ENCODE measurements around the gene NSG2. TPM values are rescaled to one million over a fixed set of nuclear protein-coding genes. Genes with fewer than 3 reads are reported as not detected.
A peak's percentile ranks its signal among the peaks of the same experiment; 100 is the strongest.

The NSG2 gene
- total and polyA plus RNA-seq, 3 experiments from 2014 or later = not detected

DNA sequence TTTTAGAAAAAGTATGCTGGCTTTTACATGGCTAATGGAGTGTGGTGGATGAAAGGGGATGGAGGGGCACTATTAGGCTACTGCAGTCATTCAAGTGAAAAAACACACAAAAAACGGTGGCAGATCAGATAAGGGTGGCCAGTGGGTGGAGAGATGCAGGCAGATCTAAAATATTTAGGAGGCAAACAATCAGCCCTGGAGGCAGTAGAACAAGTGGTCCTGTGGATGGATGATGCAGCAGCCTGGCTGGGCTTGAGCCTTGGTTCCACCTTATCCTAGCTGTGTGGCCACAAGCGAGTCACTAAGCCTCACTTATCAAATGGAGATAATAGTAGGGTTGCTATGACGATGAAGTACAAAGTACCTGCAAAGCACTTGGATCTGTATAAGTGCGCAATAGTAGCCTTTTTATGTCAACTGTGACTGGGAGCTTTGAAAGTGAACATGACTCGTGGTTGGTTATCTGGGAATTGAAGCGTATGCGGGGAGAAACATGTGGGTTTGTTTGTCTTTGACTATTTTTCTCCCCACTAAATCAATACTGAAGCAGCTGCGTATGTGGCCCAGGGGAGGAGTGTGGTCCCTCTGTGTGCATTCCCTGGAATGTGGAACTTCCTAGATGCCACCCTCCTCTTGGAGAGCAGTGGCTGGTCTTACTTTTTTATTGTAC lies 20.2 kb downstream of the NSG2 start:
- POLR2A ChIA-PET = no interaction called here
- H3K27me3 ChIP-seq (ENCODE audit: insufficient read depth, low read length, poor library complexity, severe bottlenecking) = no peaks in the 10 kb centered on the region
- DNase-seq = no peak

DNA sequence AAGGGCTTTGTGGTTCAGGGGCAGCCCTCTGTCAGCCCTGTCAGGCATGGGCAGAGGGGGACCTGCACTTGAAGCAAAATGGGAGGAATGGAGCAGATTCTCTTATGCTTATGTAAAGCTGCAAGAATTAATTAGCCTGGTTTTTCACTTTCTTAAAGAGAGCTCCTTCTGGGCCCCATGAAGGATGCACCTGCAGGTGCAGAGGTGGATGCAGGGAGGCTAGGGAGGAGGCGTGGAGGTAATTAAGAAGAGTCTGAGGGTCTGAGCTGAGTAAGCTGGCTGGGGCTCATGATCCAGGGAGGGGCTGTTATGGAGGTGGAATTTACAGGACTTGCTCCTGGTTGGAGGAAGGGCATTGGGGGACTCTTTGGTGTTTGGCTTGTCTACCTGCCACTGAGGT lies 22.0 kb downstream of the NSG2 start:
- peaks cover 8 to 27% of the 10 kb centered on the region in 2 donors for H3K27me3 Mint-ChIP-seq
- ChIA-PET POLR2A (no interaction called here), CTCF (interaction anchor here (1.2 kb wide), 1 partner anchor 9 kb away, joined by 4 read pairs; no protein-coding TSS in a partner anchor)
- no peaks in the 10 kb centered on the region for H3K4me1 ChIP-seq (ENCODE audit: insufficient read depth, low read length)
- H3K9me3 Mint-ChIP-seq = no peaks in the 10 kb centered on the region
- no peaks in the 10 kb centered on the region for H3K27me3 ChIP-seq (ENCODE audit: insufficient read depth, low read length, poor library complexity, severe bottlenecking)
- DNase-seq = no peak
- H3K36me3 ChIP-seq (ENCODE audit: insufficient read depth, low read length) = no peaks in the 10 kb centered on the region
- no peak overlapping the region for H3K4me3 ChIP-seq (ENCODE audit: low read length)
- H3K9me3 ChIP-seq (ENCODE audit: low read length) = no peaks in the 10 kb centered on the region
- no peak overlapping the region for H3K27ac Mint-ChIP-seq
- no peak overlapping the region for H3K4me3 Mint-ChIP-seq
- H3K4me1 Mint-ChIP-seq = no peaks in the 10 kb centered on the region
- H3K27ac ChIP-seq (ENCODE audit: low read depth, low read length) = no peak overlapping the region
- no peaks in the 10 kb centered on the region for H3K36me3 Mint-ChIP-seq

More for the DNA sequence above, 20.2 kb downstream of the NSG2 start:
- no peak overlapping the region for H3K27ac ChIP-seq (ENCODE audit: low read depth, low read length)
- no peaks in the 10 kb centered on the region for H3K4me1 Mint-ChIP-seq
- CTCF ChIA-PET = no interaction called here
- no peak overlapping the region for H3K4me3 Mint-ChIP-seq
- no peaks in the 10 kb centered on the region for H3K9me3 ChIP-seq (ENCODE audit: low read length)
- no peaks in the 10 kb centered on the region for H3K4me1 ChIP-seq (ENCODE audit: insufficient read depth, low read length)
- no peak overlapping the region for H3K27ac Mint-ChIP-seq
- H3K4me3 ChIP-seq (ENCODE audit: low read length) = no peak overlapping the region
- peaks cover 5 to 27% of the 10 kb centered on the region in 2 donors for H3K27me3 Mint-ChIP-seq
- H3K9me3 Mint-ChIP-seq = peaks cover 0 to 2% (median 0%) of the 10 kb centered on the region in 5 donors
- no peaks in the 10 kb centered on the region for H3K36me3 Mint-ChIP-seq
- H3K36me3 ChIP-seq (ENCODE audit: insufficient read depth, low read length) = no peaks in the 10 kb centered on the region

DNA sequence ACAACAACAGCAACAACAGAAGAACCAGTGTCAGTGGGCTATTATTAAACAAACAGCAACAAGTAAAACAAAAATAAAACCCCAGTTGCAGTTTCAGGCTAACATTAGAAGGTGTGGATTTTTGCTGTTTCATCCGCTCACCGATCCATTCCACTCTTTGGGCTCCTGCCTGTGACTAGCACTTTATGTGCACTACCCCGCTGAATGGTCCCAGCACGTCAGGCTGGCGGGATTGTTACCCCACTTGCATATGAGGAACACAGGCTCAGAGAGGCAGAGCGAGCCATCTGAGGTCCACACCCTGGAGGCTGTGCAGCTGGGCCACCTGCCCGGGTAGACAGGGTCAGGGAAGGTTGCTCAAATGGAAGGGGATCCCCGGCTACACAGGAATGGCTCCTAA lies 26.0 kb downstream of the NSG2 start:
- Mint-ChIP-seq H3K27ac (no peak overlapping the region), H3K27me3 (peaks cover 3% of the 10 kb centered on the region in 2 donors), H3K4me3 (peak overlapping the region in 1 of 7 donors; percentile 35), H3K9me3 (no peaks in the 10 kb centered on the region), H3K36me3 (no peaks in the 10 kb centered on the region), H3K4me1 (no peaks in the 10 kb centered on the region)
- H3K27me3 ChIP-seq (ENCODE audit: insufficient read depth, low read length, poor library complexity, severe bottlenecking) = no peaks in the 10 kb centered on the region
- no peaks in the 10 kb centered on the region for H3K9me3 ChIP-seq (ENCODE audit: low read length)
- DNase-seq = no peak
- H3K4me1 ChIP-seq (ENCODE audit: insufficient read depth, low read length) = no peaks in the 10 kb centered on the region
- ChIA-PET CTCF (no interaction called here), POLR2A (no interaction called here)
- H3K36me3 ChIP-seq (ENCODE audit: insufficient read depth, low read length) = no peaks in the 10 kb centered on the region
- H3K27ac ChIP-seq (ENCODE audit: low read depth, low read length) = no peak overlapping the region
- no peak overlapping the region for H3K4me3 ChIP-seq (ENCODE audit: low read length)

DNA sequence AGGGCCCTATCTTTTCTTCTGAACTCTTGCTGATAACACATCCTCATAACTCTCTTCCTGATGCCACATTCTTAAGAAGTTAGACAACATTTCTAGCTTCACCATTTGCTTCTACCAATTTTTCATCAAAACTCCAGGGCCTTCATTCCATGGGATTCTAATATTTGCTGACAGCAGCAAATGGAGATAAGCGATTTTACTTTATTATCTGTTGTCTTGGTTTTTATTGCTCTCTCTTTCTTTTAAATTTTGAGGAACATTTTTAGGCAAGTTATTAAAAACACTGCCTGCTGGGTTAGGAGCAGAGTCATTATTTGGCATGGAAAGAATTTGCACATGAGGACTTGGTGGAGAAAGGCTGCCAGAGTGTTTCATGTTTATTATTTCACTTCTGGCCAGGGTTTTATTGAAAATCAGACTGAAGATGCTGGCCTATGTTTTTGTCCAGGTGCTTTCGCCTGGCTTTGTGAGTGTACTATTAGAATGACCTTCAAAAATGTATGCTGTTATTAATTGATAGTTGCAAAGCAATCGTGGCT lies 27.7 kb downstream of the NSG2 start:
- Mint-ChIP-seq H3K36me3 (no peaks in the 10 kb centered on the region), H3K27ac (no peak overlapping the region), H3K9me3 (no peaks in the 10 kb centered on the region), H3K27me3 (peaks cover 0 to 3% of the 10 kb centered on the region in 2 donors), H3K4me3 (no peak overlapping the region), H3K4me1 (no peaks in the 10 kb centered on the region)
- CTCF ChIA-PET = no interaction called here
- Histone ChIP-seq H3K27me3 (ENCODE audit: insufficient read depth, low read length, poor library complexity, severe bottlenecking) (no peaks in the 10 kb centered on the region), H3K36me3 (ENCODE audit: insufficient read depth, low read length) (no peaks in the 10 kb centered on the region), H3K4me1 (ENCODE audit: insufficient read depth, low read length) (no peaks in the 10 kb centered on the region), H3K9me3 (ENCODE audit: low read length) (no peaks in the 10 kb centered on the region), H3K27ac (ENCODE audit: low read depth, low read length) (no peak overlapping the region), H3K4me3 (ENCODE audit: low read length) (no peak overlapping the region)
- POLR2A ChIA-PET = no interaction called here
- no peak for DNase-seq

DNA sequence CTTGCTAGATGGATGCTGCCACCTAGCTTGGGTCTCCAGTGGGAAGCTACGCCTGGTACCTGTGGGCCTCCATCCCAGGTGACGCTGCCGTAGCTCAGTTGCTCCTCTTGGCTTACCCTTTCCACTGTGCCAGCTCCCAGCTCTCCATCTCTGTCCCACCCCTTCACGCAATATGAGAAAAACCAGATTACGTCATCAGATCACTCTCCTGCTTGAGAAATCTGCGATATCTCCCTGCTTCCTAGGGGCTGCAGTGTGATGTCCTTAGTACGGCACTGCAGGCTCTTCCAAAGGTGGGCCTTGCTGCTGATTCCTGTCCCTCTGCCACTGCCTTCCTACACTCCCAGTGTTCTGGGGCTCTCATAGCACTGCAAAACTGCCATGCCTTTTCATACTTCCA lies 28.9 kb downstream of the NSG2 start:
- H3K36me3 Mint-ChIP-seq = no peaks in the 10 kb centered on the region
- Histone ChIP-seq H3K9me3 (ENCODE audit: low read length) (no peaks in the 10 kb centered on the region), H3K27me3 (ENCODE audit: insufficient read depth, low read length, poor library complexity, severe bottlenecking) (no peaks in the 10 kb centered on the region), H3K27ac (ENCODE audit: low read depth, low read length) (no peak overlapping the region), H3K4me3 (ENCODE audit: low read length) (no peak overlapping the region), H3K36me3 (ENCODE audit: insufficient read depth, low read length) (no peaks in the 10 kb centered on the region), H3K4me1 (ENCODE audit: insufficient read depth, low read length) (no peaks in the 10 kb centered on the region)
- H3K4me3 Mint-ChIP-seq = no peak overlapping the region
- no peaks in the 10 kb centered on the region for H3K4me1 Mint-ChIP-seq
- no peak for DNase-seq
- ChIA-PET POLR2A (no interaction called here), CTCF (no interaction called here)
- H3K9me3 Mint-ChIP-seq = no peaks in the 10 kb centered on the region
- H3K27ac Mint-ChIP-seq = no peak overlapping the region
- H3K27me3 Mint-ChIP-seq = peaks cover 0 to 3% of the 10 kb centered on the region in 2 donors

DNA sequence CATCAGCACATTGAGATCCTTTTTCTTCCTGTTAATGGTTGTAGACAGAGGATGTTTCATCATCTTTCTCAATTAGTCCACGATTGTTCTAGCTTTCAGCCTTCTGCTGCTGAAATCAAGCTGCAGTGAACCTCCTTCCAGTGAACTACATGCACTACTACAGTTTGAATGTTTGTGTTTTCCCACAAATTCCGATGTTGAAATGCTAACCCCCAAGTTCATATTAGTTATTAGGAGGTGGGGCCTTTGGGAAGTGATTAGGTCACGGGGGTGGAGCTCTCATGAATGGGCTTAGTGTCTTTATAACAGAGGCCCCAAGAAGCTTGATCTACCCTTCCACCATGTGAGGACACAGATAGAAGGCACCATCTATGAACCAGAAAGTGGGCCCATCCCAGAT lies 32.9 kb downstream of the NSG2 start:
- H3K27me3 ChIP-seq (ENCODE audit: insufficient read depth, low read length, poor library complexity, severe bottlenecking) = no peaks in the 10 kb centered on the region
- no peak for DNase-seq
- H3K36me3 ChIP-seq (ENCODE audit: insufficient read depth, low read length) = no peaks in the 10 kb centered on the region
- no peak overlapping the region for H3K4me3 ChIP-seq (ENCODE audit: low read length)
- ChIA-PET POLR2A (no interaction called here), CTCF (no interaction called here)
- H3K4me3 Mint-ChIP-seq = no peak overlapping the region
- H3K27ac Mint-ChIP-seq = no peak overlapping the region
- no peaks in the 10 kb centered on the region for H3K9me3 ChIP-seq (ENCODE audit: low read length)
- no peaks in the 10 kb centered on the region for H3K4me1 ChIP-seq (ENCODE audit: insufficient read depth, low read length)
- H3K4me1 Mint-ChIP-seq = no peaks in the 10 kb centered on the region
- no peaks in the 10 kb centered on the region for H3K36me3 Mint-ChIP-seq
- H3K27me3 Mint-ChIP-seq = peaks cover 0 to 11% of the 10 kb centered on the region in 2 donors
- H3K9me3 Mint-ChIP-seq = peaks cover 0 to 2% (median 0%) of the 10 kb centered on the region in 5 donors
- no peak overlapping the region for H3K27ac ChIP-seq (ENCODE audit: low read depth, low read length)

DNA sequence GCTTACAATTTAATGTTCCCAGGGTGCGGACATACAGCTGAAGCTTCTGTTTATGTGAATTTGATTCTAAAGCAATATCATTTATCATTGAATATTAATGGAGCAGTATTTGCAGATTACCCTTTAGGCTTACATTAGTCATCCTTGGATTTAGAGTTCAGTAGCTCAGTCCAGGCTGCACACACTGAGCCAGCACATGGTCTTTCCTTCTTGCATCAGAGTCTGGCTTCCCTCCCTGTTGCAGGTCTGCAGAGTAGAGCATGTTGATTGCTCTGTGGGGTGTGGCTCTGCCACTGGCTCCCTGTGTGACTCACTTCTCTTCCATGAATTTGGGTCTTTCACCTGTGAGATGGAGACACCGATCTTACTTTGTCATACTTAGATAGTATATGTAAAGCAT lies 36.8 kb downstream of the NSG2 start:
- Mint-ChIP-seq H3K4me3 (no peak overlapping the region), H3K27ac (no peak overlapping the region), H3K27me3 (peaks cover 0 to 11% of the 10 kb centered on the region in 2 donors), H3K4me1 (no peaks in the 10 kb centered on the region), H3K9me3 (peaks cover 0 to 4% (median 0%) of the 10 kb centered on the region in 5 donors), H3K36me3 (no peaks in the 10 kb centered on the region)
- H3K27ac ChIP-seq (ENCODE audit: low read depth, low read length) = no peak overlapping the region
- H3K27me3 ChIP-seq (ENCODE audit: insufficient read depth, low read length, poor library complexity, severe bottlenecking) = no peaks in the 10 kb centered on the region
- no peaks in the 10 kb centered on the region for H3K9me3 ChIP-seq (ENCODE audit: low read length)
- ChIA-PET CTCF (no interaction called here), POLR2A (no interaction called here)
- DNase-seq = no peak
- H3K4me1 ChIP-seq (ENCODE audit: insufficient read depth, low read length) = no peaks in the 10 kb centered on the region
- H3K4me3 ChIP-seq (ENCODE audit: low read length) = no peak overlapping the region
- no peaks in the 10 kb centered on the region for H3K36me3 ChIP-seq (ENCODE audit: insufficient read depth, low read length)

DNA sequence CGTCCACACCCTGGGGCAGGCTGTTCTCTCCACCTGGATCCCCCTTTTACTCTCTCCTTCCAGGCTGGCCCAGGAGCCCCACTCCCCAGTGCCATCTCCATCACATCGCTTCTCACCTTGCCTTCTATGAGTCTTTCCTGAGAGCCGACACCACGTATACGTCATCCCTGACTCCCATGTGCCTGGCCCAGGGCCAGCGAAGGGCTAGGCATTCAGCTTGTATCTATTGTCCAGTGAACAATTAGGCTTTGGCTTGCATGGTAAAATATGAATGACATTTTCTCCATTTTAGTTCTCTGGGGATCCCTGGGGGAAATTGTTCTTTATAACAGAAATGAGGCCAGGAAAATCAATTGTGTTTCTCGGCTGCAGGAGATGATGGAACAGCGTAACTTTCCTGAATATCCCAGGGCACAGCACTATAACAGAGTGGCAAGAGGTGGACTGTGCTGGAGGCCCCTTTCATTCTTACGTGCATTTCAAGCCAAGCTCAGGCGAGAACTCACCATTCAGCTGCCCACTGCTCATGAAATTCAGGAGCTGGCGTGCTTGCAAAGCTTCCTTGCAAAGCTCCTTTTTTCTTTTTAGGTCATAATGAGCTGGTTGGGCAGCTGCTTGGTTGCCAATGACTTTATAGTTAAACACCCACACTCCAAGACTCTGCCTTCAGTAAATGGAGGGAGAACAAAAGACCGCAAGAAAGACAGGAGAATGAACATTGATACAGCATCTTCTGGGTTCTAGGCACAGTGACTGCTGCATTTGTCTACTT lies 37.7 kb downstream of the NSG2 start:
- DNase-seq = no peak
- Mint-ChIP-seq H3K4me1 (no peaks in the 10 kb centered on the region), H3K36me3 (no peaks in the 10 kb centered on the region)

More for the DNA sequence above, 37.7 kb downstream of the NSG2 start:
- H3K9me3 ChIP-seq (ENCODE audit: low read length) = no peaks in the 10 kb centered on the region
- ChIA-PET POLR2A (no interaction called here), CTCF (no interaction called here)
- no peaks in the 10 kb centered on the region for H3K4me1 ChIP-seq (ENCODE audit: insufficient read depth, low read length)
- H3K27me3 ChIP-seq (ENCODE audit: insufficient read depth, low read length, poor library complexity, severe bottlenecking) = no peaks in the 10 kb centered on the region
- Mint-ChIP-seq H3K27ac (no peak overlapping the region), H3K4me3 (peak overlapping the region in 1 of 7 donors; percentile 16), H3K9me3 (peaks cover 0 to 4% (median 0%) of the 10 kb centered on the region in 5 donors), H3K27me3 (peaks cover 2 to 11% of the 10 kb centered on the region in 2 donors)
- no peaks in the 10 kb centered on the region for H3K36me3 ChIP-seq (ENCODE audit: insufficient read depth, low read length)
- H3K27ac ChIP-seq (ENCODE audit: low read depth, low read length) = no peak overlapping the region
- no peak overlapping the region for H3K4me3 ChIP-seq (ENCODE audit: low read length)

Data from CD8-positive, alpha-beta memory T cell (primary cell).